ENCODE data around the gene AGAP1.

GRCh38 chr2:235726554-235726953, 232.7 kb downstream of the AGAP1 start:
- TF ChIP-seq, protein P1, sequence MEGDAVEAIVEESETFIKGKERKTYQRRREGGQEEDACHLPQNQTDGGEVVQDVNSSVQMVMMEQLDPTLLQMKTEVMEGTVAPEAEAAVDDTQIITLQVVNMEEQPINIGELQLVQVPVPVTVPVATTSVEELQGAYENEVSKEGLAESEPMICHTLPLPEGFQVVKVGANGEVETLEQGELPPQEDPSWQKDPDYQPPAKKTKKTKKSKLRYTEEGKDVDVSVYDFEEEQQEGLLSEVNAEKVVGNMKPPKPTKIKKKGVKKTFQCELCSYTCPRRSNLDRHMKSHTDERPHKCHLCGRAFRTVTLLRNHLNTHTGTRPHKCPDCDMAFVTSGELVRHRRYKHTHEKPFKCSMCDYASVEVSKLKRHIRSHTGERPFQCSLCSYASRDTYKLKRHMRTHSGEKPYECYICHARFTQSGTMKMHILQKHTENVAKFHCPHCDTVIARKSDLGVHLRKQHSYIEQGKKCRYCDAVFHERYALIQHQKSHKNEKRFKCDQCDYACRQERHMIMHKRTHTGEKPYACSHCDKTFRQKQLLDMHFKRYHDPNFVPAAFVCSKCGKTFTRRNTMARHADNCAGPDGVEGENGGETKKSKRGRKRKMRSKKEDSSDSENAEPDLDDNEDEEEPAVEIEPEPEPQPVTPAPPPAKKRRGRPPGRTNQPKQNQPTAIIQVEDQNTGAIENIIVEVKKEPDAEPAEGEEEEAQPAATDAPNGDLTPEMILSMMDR (IDR thresholded peaks at IDR 0.05; ENCODE audit: low read depth, low read length, missing input control), result no peak
- TF ChIP-seq, protein P2, sequence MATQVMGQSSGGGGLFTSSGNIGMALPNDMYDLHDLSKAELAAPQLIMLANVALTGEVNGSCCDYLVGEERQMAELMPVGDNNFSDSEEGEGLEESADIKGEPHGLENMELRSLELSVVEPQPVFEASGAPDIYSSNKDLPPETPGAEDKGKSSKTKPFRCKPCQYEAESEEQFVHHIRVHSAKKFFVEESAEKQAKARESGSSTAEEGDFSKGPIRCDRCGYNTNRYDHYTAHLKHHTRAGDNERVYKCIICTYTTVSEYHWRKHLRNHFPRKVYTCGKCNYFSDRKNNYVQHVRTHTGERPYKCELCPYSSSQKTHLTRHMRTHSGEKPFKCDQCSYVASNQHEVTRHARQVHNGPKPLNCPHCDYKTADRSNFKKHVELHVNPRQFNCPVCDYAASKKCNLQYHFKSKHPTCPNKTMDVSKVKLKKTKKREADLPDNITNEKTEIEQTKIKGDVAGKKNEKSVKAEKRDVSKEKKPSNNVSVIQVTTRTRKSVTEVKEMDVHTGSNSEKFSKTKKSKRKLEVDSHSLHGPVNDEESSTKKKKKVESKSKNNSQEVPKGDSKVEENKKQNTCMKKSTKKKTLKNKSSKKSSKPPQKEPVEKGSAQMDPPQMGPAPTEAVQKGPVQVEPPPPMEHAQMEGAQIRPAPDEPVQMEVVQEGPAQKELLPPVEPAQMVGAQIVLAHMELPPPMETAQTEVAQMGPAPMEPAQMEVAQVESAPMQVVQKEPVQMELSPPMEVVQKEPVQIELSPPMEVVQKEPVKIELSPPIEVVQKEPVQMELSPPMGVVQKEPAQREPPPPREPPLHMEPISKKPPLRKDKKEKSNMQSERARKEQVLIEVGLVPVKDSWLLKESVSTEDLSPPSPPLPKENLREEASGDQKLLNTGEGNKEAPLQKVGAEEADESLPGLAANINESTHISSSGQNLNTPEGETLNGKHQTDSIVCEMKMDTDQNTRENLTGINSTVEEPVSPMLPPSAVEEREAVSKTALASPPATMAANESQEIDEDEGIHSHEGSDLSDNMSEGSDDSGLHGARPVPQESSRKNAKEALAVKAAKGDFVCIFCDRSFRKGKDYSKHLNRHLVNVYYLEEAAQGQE (IDR thresholded peaks at IDR 0.05), result no peak
- TF ChIP-seq TAF1 (conservative IDR thresholded peaks at IDR 0.05) (no peak), ATF3 (IDR thresholded peaks at IDR 0.05) (no peak), SP1 (IDR thresholded peaks at IDR 0.05) (no peak), GABPA (IDR thresholded peaks at IDR 0.05 in 1 of 2, conservative IDR thresholded peaks at IDR 0.05 in 1 of 2) (no peak), RAD21 (IDR thresholded peaks at IDR 0.05) (no peak)
- TF ChIP-seq, protein P3, sequence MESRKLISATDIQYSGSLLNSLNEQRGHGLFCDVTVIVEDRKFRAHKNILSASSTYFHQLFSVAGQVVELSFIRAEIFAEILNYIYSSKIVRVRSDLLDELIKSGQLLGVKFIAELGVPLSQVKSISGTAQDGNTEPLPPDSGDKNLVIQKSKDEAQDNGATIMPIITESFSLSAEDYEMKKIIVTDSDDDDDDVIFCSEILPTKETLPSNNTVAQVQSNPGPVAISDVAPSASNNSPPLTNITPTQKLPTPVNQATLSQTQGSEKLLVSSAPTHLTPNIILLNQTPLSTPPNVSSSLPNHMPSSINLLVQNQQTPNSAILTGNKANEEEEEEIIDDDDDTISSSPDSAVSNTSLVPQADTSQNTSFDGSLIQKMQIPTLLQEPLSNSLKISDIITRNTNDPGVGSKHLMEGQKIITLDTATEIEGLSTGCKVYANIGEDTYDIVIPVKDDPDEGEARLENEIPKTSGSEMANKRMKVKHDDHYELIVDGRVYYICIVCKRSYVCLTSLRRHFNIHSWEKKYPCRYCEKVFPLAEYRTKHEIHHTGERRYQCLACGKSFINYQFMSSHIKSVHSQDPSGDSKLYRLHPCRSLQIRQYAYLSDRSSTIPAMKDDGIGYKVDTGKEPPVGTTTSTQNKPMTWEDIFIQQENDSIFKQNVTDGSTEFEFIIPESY (IDR thresholded peaks at IDR 0.05), result no peak

All from liver (tissue), 3 donors.